Glutamatergic neuron (in vitro differentiated cells): ENCODE results near the gene MMS22L. TPM values are rescaled to one million over a fixed set of nuclear protein-coding genes. Genes with fewer than 3 reads are reported as not detected.

ENCODE experiments used
- DNase-seq: peaks from one replicate; pipeline ENCODE4 v3.0.0; 2022
- H3K27ac Mint-ChIP-seq: one replicate; pipeline ENCODE4 v1.8.0; 2020; ENCODE audit warnings: mild to moderate bottlenecking, mixed read lengths, inconsistent platforms; ENCODE audit not compliant: unreplicated experiment
- H3K27me3 Mint-ChIP-seq: one replicate; pipeline ENCODE4 v1.8.0; 2020; ENCODE audit warnings: mild to moderate bottlenecking, moderate library complexity, mixed read lengths, inconsistent platforms; ENCODE audit not compliant: unreplicated experiment
- H3K36me3 Mint-ChIP-seq: one replicate; pipeline ENCODE4 v1.8.0; 2020; ENCODE audit warnings: mild to moderate bottlenecking, mixed read lengths, inconsistent platforms; ENCODE audit not compliant: unreplicated experiment
- H3K4me1 Mint-ChIP-seq: one replicate; pipeline ENCODE4 v1.8.0; 2020; ENCODE audit warnings: mild to moderate bottlenecking, low read depth, mixed read lengths, inconsistent platforms; ENCODE audit not compliant: unreplicated experiment
- H3K4me3 Mint-ChIP-seq: one replicate; pipeline ENCODE4 v1.8.0; 2020; ENCODE audit warnings: mild to moderate bottlenecking, mixed read lengths, inconsistent platforms; ENCODE audit not compliant: unreplicated experiment
- H3K9me3 Mint-ChIP-seq: one replicate; pipeline ENCODE4 v1.8.0; 2020; ENCODE audit warnings: mild to moderate bottlenecking, moderate library complexity, mixed read lengths, inconsistent platforms; ENCODE audit not compliant: unreplicated experiment
- total RNA-seq: library from RNA; stranded (reverse); fragmentation: NEBNext Ultra II Directional; extraction: Animal tissue kit (Norgen Biotek cat#: 25700); gene quantifications from one replicate; pipeline ENCODE4 v1.2.1, GENCODE V29; 2021; ENCODE audit not compliant: unreplicated experiment
- TF ChIP-seq, protein P1 (sequence below): fragments of 200-600 bp; sonication (generic); IDR thresholded peaks from one replicate; pipeline ENCODE4 v1.5.0; 2021; ENCODE audit not compliant: partially characterized antibody, unreplicated experiment

The MMS22L gene
- total RNA-seq, 1 donor from 2014 or later: 9.1 TPM

DNA sequence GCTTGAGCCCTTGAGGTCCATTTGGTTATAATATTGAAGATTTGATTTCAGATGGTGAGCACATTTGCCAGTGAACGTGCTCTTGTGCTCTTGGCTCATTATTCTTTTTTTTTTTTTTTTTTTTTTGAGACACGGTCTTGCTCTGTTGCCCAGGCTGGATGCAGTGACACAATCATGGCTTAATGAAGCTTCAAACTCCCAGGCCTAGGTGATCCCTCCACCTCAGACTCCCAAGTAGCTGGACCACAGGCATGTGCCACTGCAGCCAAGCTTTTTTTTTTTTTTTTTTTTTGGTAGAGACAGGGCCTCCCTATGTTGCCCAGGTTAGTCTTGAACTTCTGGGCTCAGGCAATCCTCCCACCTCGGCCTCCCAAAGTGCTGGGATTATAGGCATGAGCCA lies 182.3 kb downstream of the MMS22L start:
- DNase-seq: no peak
- H3K36me3 Mint-ChIP-seq: no peaks in the 10 kb centered on the region
- H3K27ac Mint-ChIP-seq: no peak overlapping the region
- peaks cover 2% of the 10 kb centered on the region for H3K27me3 Mint-ChIP-seq
- TF ChIP-seq, protein P1, sequence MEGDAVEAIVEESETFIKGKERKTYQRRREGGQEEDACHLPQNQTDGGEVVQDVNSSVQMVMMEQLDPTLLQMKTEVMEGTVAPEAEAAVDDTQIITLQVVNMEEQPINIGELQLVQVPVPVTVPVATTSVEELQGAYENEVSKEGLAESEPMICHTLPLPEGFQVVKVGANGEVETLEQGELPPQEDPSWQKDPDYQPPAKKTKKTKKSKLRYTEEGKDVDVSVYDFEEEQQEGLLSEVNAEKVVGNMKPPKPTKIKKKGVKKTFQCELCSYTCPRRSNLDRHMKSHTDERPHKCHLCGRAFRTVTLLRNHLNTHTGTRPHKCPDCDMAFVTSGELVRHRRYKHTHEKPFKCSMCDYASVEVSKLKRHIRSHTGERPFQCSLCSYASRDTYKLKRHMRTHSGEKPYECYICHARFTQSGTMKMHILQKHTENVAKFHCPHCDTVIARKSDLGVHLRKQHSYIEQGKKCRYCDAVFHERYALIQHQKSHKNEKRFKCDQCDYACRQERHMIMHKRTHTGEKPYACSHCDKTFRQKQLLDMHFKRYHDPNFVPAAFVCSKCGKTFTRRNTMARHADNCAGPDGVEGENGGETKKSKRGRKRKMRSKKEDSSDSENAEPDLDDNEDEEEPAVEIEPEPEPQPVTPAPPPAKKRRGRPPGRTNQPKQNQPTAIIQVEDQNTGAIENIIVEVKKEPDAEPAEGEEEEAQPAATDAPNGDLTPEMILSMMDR: no peak
- H3K4me1 Mint-ChIP-seq: no peaks in the 10 kb centered on the region
- no peak overlapping the region for H3K4me3 Mint-ChIP-seq
- no peaks in the 10 kb centered on the region for H3K9me3 Mint-ChIP-seq

- Mint-ChIP-seq H3K9me3 (no peaks in the 10 kb centered on the region), H3K36me3 (no peaks in the 10 kb centered on the region), H3K27ac (no peak overlapping the region), H3K4me3 (no peak overlapping the region), H3K27me3 (peaks cover 2% of the 10 kb centered on the region), H3K4me1 (no peaks in the 10 kb centered on the region)
- TF ChIP-seq, protein P1: no peak
- DNase-seq: no peak
Observed at GRCh38 chr6:97097068-97098047, 185.7 kb downstream of the MMS22L start.

- Mint-ChIP-seq H3K27me3 (peaks cover 2% of the 10 kb centered on the region), H3K36me3 (no peaks in the 10 kb centered on the region), H3K4me1 (no peaks in the 10 kb centered on the region), H3K9me3 (no peaks in the 10 kb centered on the region), H3K4me3 (no peak overlapping the region), H3K27ac (no peak overlapping the region)
- TF ChIP-seq, protein P1: no peak
- no peak for DNase-seq
Observed at GRCh38 chr6:97095311-97095850, 187.6 kb downstream of the MMS22L start.

DNA sequence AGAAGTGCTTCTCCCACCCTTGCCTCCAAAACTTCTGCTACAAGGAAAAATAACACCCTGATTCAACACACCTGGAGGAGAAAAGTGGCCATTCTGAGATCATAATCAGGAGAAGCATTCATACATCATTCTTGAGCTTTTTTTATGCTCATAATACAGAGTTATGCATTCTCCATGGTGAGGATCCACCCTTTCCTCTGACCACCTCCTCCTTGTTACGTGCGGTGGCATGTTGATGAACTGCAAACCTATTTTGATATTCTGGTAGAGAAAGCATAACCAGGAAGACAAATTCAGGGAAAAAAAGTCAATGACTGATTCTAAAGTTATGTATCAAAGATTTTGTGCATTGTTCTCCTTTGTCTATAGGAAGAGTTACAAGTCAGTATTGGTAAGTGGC lies 188.6 kb downstream of the MMS22L start:
- Mint-ChIP-seq H3K27me3 (no peaks in the 10 kb centered on the region), H3K4me3 (no peak overlapping the region), H3K27ac (no peak overlapping the region), H3K36me3 (no peaks in the 10 kb centered on the region), H3K4me1 (no peaks in the 10 kb centered on the region), H3K9me3 (no peaks in the 10 kb centered on the region)
- TF ChIP-seq, protein P1: no peak
- no peak for DNase-seq
